ENCODE measurements around the gene GBX2.
"Not testable (repeated sequence)": the region's sequence is repeated elsewhere in the genome, so short reads cannot be mapped to it uniquely, and the experiment has no call there.

Gene GBX2

DNA sequence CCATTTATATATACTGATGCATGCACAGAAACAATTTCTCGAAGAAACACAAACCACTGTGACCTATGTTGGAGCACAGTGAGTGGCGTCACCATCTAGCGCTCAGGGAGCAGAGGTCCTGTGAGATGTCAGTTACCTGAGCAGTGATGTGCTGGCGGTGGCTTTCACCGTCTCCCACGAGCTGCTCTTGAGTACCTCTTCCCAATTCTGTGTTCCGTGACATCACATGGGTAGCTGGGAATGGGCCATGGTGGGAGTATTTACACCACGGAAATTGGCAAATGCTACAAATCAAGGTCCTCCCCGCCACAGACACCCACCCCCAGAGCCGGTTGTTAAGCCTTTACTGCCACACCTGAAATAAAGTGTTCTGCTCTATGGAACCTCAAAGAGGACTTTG lies 24.4 kb downstream of the GBX2 start:
- in situ Hi-C loops (cut with HindIII; ENCODE audit: low sequenced_read_pairs): no loop called here
- H3K4me3 ChIP-seq (ENCODE audit: low read depth, low read length): no peak overlapping the region
- DNase-seq (ENCODE audit: low read depth, low spot score): no peak
- TF ChIP-seq, protein P1, sequence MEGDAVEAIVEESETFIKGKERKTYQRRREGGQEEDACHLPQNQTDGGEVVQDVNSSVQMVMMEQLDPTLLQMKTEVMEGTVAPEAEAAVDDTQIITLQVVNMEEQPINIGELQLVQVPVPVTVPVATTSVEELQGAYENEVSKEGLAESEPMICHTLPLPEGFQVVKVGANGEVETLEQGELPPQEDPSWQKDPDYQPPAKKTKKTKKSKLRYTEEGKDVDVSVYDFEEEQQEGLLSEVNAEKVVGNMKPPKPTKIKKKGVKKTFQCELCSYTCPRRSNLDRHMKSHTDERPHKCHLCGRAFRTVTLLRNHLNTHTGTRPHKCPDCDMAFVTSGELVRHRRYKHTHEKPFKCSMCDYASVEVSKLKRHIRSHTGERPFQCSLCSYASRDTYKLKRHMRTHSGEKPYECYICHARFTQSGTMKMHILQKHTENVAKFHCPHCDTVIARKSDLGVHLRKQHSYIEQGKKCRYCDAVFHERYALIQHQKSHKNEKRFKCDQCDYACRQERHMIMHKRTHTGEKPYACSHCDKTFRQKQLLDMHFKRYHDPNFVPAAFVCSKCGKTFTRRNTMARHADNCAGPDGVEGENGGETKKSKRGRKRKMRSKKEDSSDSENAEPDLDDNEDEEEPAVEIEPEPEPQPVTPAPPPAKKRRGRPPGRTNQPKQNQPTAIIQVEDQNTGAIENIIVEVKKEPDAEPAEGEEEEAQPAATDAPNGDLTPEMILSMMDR (IDR thresholded peaks at IDR 0.05; ENCODE audit: low read depth, low read length): no peak

DNA sequence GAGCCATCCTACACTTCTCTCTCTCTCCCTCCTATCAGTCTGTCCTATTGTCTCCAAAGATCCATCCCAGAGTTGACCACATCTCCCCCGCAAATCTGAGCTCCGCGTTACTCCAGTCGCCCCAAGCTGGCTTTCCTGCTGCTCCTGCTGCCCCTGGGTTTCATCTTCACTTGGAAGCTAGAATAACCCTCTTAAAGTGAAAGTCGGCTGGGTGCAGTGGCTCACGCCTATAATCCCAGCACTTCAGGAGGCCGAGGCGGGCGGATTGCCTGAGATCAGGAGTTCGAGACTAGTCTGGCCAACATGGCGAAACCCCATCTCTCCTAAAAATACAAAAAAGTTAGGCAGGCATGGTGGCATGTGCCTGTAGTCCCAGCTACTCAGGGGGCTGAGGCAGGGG lies 26.6 kb downstream of the GBX2 start:
- DNase-seq (ENCODE audit: low read depth, low spot score); in situ Hi-C loops (cut with HindIII; ENCODE audit: low sequenced_read_pairs); H3K4me3 ChIP-seq (ENCODE audit: low read depth, low read length): not testable (repeated sequence)

DNA sequence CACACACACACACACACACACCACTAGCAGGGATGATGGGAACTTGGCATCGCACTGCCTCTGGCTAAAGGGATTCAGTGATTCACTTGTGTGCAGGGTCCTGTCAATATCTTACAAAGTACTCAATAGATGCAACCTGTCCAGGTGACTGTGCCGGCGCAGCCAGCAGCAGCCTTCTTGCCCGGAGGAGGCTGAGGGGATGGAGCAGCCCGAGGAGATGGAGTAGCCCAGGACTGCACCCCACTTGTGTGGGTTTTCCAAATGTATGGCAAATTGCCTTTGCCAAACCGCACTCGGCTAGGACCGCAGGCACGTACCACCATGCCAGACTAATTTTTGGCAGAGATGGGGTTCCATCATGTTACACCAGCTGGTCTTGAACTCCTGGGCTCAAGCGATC lies 31.1 kb downstream of the GBX2 start:
- TF ChIP-seq, protein P1 (IDR thresholded peaks at IDR 0.05; ENCODE audit: low read depth, low read length): no peak
- H3K4me3 ChIP-seq (ENCODE audit: low read depth, low read length): no peak overlapping the region
- in situ Hi-C loops (cut with HindIII; ENCODE audit: low sequenced_read_pairs): no loop called here
- no peak for DNase-seq (ENCODE audit: low read depth, low spot score)

DNA sequence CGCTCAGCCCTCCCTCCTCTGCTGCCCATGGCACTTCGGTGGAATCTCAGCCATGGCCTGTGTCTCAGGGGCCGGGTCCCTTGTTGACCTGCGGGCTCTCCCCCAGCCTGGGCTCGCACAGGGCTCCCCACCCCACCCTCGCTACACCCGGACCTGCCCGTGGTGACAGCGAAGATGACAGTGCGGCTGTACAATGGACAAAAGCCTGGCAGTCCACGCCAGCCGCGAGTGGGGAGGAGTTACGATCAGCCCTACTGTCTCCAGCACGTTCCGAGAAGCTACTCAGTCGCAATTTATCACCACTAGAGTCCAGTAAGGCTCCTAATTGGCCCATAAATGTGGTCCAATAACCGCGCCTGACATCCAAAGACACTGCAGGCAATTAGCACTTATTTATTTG lies 31.6 kb downstream of the GBX2 start:
- no peak overlapping the region for H3K4me3 ChIP-seq (ENCODE audit: low read depth, low read length)
- in situ Hi-C loops (cut with HindIII; ENCODE audit: low sequenced_read_pairs): no loop called here
- TF ChIP-seq, protein P1 (IDR thresholded peaks at IDR 0.05; ENCODE audit: low read depth, low read length): no peak
- DNase-seq (ENCODE audit: low read depth, low spot score): no peak

DNA sequence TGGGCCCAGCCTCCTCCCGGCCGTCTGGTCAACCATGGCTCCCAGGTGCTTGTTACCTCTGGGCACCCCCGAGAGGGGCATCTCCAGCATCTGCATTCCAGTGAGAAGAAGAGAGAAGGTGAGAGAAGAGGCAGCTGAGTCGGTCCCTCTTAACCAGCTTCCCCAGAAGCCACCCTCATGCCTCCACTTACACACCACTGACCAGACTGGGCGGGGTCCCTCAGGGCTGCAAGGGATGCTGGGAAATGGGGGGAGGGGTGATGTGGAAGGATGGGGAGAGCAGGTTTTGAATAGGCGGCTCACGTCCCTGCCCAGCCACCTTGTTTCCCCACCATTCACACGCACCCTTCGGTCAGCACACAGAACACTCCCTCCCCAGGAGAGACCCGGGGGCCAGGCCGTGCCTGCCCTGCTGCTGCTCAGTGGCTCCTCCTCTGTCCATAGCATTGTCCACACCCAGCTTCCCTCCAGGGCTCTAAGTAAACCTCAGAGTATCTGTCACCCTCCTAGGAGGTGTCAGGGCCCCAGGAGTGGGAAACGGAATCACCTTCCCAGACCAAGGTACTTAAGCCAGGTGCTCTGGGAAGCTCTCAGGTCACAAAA lies 34.7 kb downstream of the GBX2 start:
- in situ Hi-C loops (cut with HindIII; ENCODE audit: low sequenced_read_pairs): no loop called here
- no peak overlapping the region for H3K4me3 ChIP-seq (ENCODE audit: low read depth, low read length)
- TF ChIP-seq, protein P1 (IDR thresholded peaks at IDR 0.05; ENCODE audit: low read depth, low read length): no peak
- no peak for DNase-seq (ENCODE audit: low read depth, low spot score)

DNA sequence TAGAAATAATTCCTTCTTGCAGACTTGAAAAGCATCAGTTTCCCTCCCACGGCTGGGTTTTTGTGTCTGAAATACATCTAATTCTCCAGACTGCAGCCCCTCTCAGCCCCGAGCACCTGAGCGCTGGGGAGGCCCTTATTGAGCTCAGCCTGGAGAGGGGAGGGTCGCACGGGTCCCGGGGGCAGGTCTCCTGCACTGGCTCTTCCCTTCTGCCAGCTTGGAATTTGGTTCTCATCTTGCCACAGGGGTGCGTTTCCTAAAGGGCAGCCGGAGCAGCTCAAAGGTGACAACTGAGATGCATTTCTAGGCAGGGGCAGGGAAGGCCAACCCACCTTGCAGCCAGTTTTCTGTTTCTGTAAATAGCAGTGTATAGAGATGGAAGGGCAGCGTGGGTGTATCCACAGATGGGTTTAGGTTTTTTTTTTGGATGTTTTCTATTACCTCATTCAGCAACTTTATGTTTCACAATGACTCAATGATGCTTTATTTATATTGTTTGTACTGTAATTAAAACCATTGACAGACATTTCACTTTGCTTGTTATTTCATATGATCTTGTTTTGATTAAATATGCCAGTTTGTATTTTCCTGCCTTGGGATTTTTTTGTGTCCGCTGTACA lies 37.0 kb downstream of the GBX2 start:
- in situ Hi-C loops (cut with HindIII; ENCODE audit: low sequenced_read_pairs): no loop called here
- TF ChIP-seq, protein P1 (IDR thresholded peaks at IDR 0.05; ENCODE audit: low read depth, low read length): no peak
- no peak overlapping the region for H3K4me3 ChIP-seq (ENCODE audit: low read depth, low read length)
- no peak for DNase-seq (ENCODE audit: low read depth, low spot score)

DNA sequence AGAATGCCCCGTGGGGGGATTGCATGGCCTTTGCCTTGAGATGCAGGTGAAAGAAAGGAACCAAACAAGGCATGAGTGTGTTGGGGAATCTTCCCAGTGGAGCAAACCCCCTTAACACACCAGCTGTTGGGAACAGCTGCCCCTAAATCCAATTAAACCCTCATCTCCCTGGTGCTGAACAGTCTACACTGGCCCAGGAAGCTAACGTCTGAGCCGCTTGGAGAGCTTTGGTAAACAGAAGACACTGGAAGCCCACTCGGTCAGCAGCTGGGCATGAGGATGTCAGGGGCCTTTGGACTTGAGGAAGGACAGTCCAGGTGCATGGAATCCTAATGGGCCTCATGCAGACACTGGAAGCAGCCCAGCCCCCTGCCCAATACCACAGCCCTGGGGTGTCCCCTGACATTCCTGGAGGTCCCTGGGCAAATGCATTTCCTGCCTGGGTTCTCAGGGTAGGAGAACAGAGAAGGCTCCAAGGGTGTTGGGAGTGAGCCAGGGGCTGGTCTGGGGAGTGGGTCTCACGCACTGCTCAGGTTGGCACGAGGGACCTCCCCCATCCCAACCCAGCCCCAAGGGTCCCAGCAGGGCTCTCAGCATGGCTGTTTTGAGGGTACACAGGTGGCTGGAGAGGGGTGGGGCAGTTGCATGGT lies 37.7 kb downstream of the GBX2 start:
- DNase-seq (ENCODE audit: low read depth, low spot score): no peak
- in situ Hi-C loops (cut with HindIII; ENCODE audit: low sequenced_read_pairs): no loop called here
- no peak overlapping the region for H3K4me3 ChIP-seq (ENCODE audit: low read depth, low read length)
- TF ChIP-seq, protein P1 (IDR thresholded peaks at IDR 0.05; ENCODE audit: low read depth, low read length): no peak

Data from astrocyte of the spinal cord (primary cell).